Measurements from ENCODE around the gene PPP1R1A.

PPP1R1A gene

GRCh38 chr12:54593135-54593534 lies 4.7 kb upstream of the PPP1R1A start:
- TF ChIP-seq EZH2phosphoT487 (IDR thresholded peaks at IDR 0.05; ENCODE audit: low read depth) (no peak), CTCF (IDR thresholded peaks at IDR 0.05; ENCODE audit: low read depth, low read length) (no peak)
- H3K4me2 ChIP-seq (ENCODE audit: low read length) = no peak overlapping the region
- H3K27ac ChIP-seq (ENCODE audit: low read length) = no peak overlapping the region
- no peaks in the 10 kb centered on the region for H3K79me2 ChIP-seq (ENCODE audit: low read length)
- H4K20me1 ChIP-seq (ENCODE audit: insufficient read depth, low read length) = no peaks in the 10 kb centered on the region
- no peak overlapping the region for H3K9ac ChIP-seq (ENCODE audit: low read length)
- no peak overlapping the region for H3K4me3 ChIP-seq (ENCODE audit: low read length)
- H3K36me3 ChIP-seq (replicated peaks; ENCODE audit: low read depth, low read length) = no peaks in the 10 kb centered on the region
- no peak overlapping the region for H2AFZ ChIP-seq (ENCODE audit: low read depth, low read length)
- H3K27me3 ChIP-seq (ENCODE audit: low read depth, low read length) = peaks cover 8% of the 10 kb centered on the region
- H3K4me1 ChIP-seq (ENCODE audit: low read length) = no peaks in the 10 kb centered on the region; the same call in 1 of the 2 replicates
- H3K9me3 ChIP-seq (ENCODE audit: insufficient read depth, low read length) = no peaks in the 10 kb centered on the region

- H3K27ac ChIP-seq (ENCODE audit: low read length) = no peak overlapping the region
- no peaks in the 10 kb centered on the region for H4K20me1 ChIP-seq (ENCODE audit: insufficient read depth, low read length)
- H2AFZ ChIP-seq (ENCODE audit: low read depth, low read length) = no peak overlapping the region
- H3K4me3 ChIP-seq (ENCODE audit: low read length) = no peak overlapping the region
- H3K9ac ChIP-seq (ENCODE audit: low read length) = no peak overlapping the region
- H3K4me2 ChIP-seq (ENCODE audit: low read length) = no peak overlapping the region
- peaks cover 8% of the 10 kb centered on the region for H3K27me3 ChIP-seq (ENCODE audit: low read depth, low read length)
- no peaks in the 10 kb centered on the region for H3K79me2 ChIP-seq (ENCODE audit: low read length)
- no peaks in the 10 kb centered on the region for H3K9me3 ChIP-seq (ENCODE audit: insufficient read depth, low read length)
- TF ChIP-seq CTCF (IDR thresholded peaks at IDR 0.05; ENCODE audit: low read depth, low read length) = no peak
- no peak for TF ChIP-seq EZH2phosphoT487 (IDR thresholded peaks at IDR 0.05; ENCODE audit: low read depth)
- no peaks in the 10 kb centered on the region; the same call in 1 of the 2 replicates for H3K4me1 ChIP-seq (ENCODE audit: low read length)
- H3K36me3 ChIP-seq (replicated peaks; ENCODE audit: low read depth, low read length) = no peaks in the 10 kb centered on the region
Observed at GRCh38 chr12:54592316-54592715, 3.9 kb upstream of the PPP1R1A start.

- Histone ChIP-seq H3K79me2 (ENCODE audit: low read length) (no peaks in the 10 kb centered on the region), H3K27ac (ENCODE audit: low read length) (no peak overlapping the region), H2AFZ (ENCODE audit: low read depth, low read length) (no peak overlapping the region), H3K4me3 (ENCODE audit: low read length) (no peak overlapping the region), H3K9me3 (ENCODE audit: insufficient read depth, low read length) (no peaks in the 10 kb centered on the region), H3K27me3 (ENCODE audit: low read depth, low read length) (peaks cover 8% of the 10 kb centered on the region), H3K4me1 (ENCODE audit: low read length) (no peaks in the 10 kb centered on the region), H3K36me3 (replicated peaks; ENCODE audit: low read depth, low read length) (no peaks in the 10 kb centered on the region), H3K9ac (ENCODE audit: low read length) (no peak overlapping the region), H3K4me2 (ENCODE audit: low read length) (no peak overlapping the region), H4K20me1 (ENCODE audit: insufficient read depth, low read length) (no peaks in the 10 kb centered on the region)
- TF ChIP-seq CTCF (IDR thresholded peaks at IDR 0.05; ENCODE audit: low read depth, low read length) (no peak), EZH2phosphoT487 (IDR thresholded peaks at IDR 0.05; ENCODE audit: low read depth) (no peak)
Observed at GRCh38 chr12:54590978-54591591, 2.6 kb upstream of the PPP1R1A start.

- H3K27ac ChIP-seq (ENCODE audit: low read length) = no peak overlapping the region
- peaks cover 11% of the 10 kb centered on the region for H3K27me3 ChIP-seq (ENCODE audit: low read depth, low read length)
Observed at GRCh38 chr12:54589964-54590363, 1.5 kb upstream of the PPP1R1A start.

More at GRCh38 chr12:54589964-54590363, 1.5 kb upstream of the PPP1R1A start:
- Histone ChIP-seq H3K9me3 (ENCODE audit: insufficient read depth, low read length) (no peaks in the 10 kb centered on the region), H3K36me3 (replicated peaks; ENCODE audit: low read depth, low read length) (no peaks in the 10 kb centered on the region), H3K4me2 (ENCODE audit: low read length) (no peak overlapping the region), H3K9ac (ENCODE audit: low read length) (no peak overlapping the region), H4K20me1 (ENCODE audit: insufficient read depth, low read length) (no peaks in the 10 kb centered on the region), H3K4me1 (ENCODE audit: low read length) (no peaks in the 10 kb centered on the region), H2AFZ (ENCODE audit: low read depth, low read length) (no peak overlapping the region), H3K79me2 (ENCODE audit: low read length) (no peaks in the 10 kb centered on the region), H3K4me3 (ENCODE audit: low read length) (no peak overlapping the region)
- TF ChIP-seq CTCF (IDR thresholded peaks at IDR 0.05; ENCODE audit: low read depth, low read length) = no peak
- TF ChIP-seq EZH2phosphoT487 (IDR thresholded peaks at IDR 0.05; ENCODE audit: low read depth) = no peak
